Mucosa of rectum (tissue), 2 donors: ENCODE results near the gene MAP4K4.

Experiments
- H3K27ac ChIP-seq, 2 donors: one replicate each; pipeline ENCODE4 v1.7.0; 2013; ENCODE audit warnings: inconsistent platforms in 2 of 2, low read depth in 2 of 2, low read length in 2 of 2
- H3K27me3 ChIP-seq, 2 donors: one replicate each; pipeline ENCODE4 v1.7.0; 2013; ENCODE audit warnings: low read length in 2 of 2; ENCODE audit not compliant: control insufficient read depth in 2 of 2, insufficient read depth in 2 of 2
- H3K36me3 ChIP-seq, 2 donors: one replicate each; pipeline ENCODE4 v1.7.0; 2013; ENCODE audit warnings: low read length in 2 of 2; ENCODE audit not compliant: control insufficient read depth in 2 of 2, insufficient read depth in 2 of 2
- H3K4me1 ChIP-seq, 2 donors: one replicate each; pipeline ENCODE4 v1.7.0; 2013; ENCODE audit warnings: low read length in 2 of 2, mild to moderate bottlenecking in 1 of 2; ENCODE audit not compliant: control insufficient read depth in 2 of 2, insufficient read depth in 2 of 2
- H3K4me3 ChIP-seq, 2 donors: one replicate each; pipeline ENCODE4 v1.7.0; 2013; ENCODE audit warnings: low read length in 2 of 2
- H3K9ac ChIP-seq, 2 donors: one replicate each; pipeline ENCODE4 v1.7.0; 2013; ENCODE audit warnings: low read length in 2 of 2, low read depth in 1 of 2, mild to moderate bottlenecking in 1 of 2
- H3K9me3 ChIP-seq, 2 donors: one replicate each; pipeline ENCODE4 v1.7.0; 2013; ENCODE audit warnings: low read length in 2 of 2; ENCODE audit not compliant: control insufficient read depth in 2 of 2
- donor health status: healthy.
- donor health status: Normal muscosa, but diverticular disease.

MAP4K4 gene

DNA sequence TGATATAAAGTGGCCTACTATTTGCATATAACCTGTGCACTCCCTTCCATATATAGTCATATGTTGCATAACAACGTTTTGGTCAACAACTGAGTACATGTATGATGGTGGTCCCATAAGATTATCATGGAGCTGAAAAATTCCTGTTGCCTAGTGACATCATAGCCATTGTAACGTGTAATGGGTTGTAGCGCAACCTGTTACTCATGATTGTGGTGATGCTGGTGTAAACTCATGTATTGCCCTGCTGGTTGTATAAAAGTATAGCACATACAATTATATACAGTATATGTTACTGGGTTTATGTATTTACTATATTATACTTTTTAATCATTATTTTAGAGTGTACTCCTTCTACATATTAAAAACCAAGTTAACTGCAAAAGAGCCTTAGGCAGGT is 149.5 kb downstream of the MAP4K4 start:
- Histone ChIP-seq H3K9me3 (no peaks in the 10 kb centered on the region), H3K4me3 (no peak overlapping the region), H3K9ac (no peak overlapping the region), H3K27ac (no peak overlapping the region), H3K27me3 (no peaks in the 10 kb centered on the region), H3K4me1 (no peaks in the 10 kb centered on the region), H3K36me3 (peaks cover 9 to 27% of the 10 kb centered on the region in 2 donors)

DNA sequence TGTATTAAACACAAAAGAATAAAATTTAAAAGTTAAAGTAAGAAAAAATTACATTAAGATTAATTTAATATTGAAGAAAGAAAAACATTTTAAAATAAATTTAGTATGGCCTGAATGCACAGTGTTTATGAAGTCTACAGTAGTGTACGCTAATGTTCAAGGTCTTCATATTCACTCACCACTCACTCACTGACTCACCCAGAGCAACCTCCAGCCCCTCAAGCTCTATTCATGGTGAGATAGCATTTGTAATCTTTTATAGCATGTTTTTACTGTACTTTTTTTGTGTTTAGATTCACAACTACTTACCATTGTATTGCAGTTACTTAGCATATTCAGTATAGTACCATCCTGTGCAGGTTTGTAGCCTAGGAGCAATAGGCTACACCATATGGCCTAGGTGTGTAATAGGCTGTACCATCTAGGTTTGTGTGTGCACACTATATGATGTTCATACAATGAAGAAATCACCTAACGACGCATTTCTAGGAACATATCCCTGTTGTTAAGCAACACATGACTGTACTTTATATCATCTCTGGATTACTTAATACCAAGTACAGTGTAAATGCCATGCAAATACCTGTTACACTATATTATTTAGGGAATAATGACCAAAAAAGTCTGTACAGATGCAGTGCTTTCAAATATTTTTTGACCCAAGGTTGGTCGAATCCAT is 150.3 kb downstream of the MAP4K4 start:
- Histone ChIP-seq H3K27me3 (no peaks in the 10 kb centered on the region), H3K4me3 (no peak overlapping the region), H3K9ac (no peak overlapping the region), H3K27ac (no peak overlapping the region), H3K36me3 (peaks cover 9 to 20% of the 10 kb centered on the region in 2 donors), H3K4me1 (no peaks in the 10 kb centered on the region), H3K9me3 (no peaks in the 10 kb centered on the region)

DNA sequence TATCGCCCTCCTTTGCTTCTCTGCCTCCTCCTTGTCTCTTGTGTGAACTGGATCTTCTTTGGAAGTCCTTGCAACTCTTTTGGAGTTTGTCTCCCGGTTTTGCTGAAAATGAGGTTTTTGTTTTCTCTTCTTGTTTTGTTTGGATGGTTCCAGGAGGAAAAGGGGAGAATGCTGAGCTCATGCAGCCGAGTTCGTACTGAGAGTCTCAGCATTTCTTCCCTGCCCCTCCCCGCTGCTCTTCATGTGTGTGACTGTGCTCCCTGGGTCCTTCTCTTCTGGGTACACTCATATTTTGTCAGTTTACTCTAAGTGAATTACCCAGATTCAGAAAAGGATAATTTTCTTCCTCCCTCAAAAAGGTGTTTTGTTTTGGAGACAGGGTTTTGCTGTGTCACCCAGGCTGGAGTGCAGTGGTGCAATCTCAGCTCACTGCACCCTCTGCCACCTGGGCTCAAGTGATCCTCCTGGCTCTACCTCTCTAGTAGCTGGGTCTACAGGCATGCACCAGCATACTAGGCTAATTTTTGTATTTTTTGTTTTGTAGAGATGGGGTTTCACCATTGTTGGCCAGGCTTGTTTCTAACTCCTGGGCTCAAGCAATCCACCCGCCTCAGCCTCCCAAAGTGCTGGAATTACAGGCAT is 151.4 kb downstream of the MAP4K4 start:
- H3K4me1 ChIP-seq, result no peaks in the 10 kb centered on the region
- H3K9me3 ChIP-seq, result no peaks in the 10 kb centered on the region
- H3K9ac ChIP-seq, result no peak overlapping the region
- H3K36me3 ChIP-seq, result peaks cover 8 to 18% of the 10 kb centered on the region in 2 donors
- H3K27ac ChIP-seq, result no peak overlapping the region
- no peak overlapping the region for H3K4me3 ChIP-seq
- no peaks in the 10 kb centered on the region for H3K27me3 ChIP-seq

DNA sequence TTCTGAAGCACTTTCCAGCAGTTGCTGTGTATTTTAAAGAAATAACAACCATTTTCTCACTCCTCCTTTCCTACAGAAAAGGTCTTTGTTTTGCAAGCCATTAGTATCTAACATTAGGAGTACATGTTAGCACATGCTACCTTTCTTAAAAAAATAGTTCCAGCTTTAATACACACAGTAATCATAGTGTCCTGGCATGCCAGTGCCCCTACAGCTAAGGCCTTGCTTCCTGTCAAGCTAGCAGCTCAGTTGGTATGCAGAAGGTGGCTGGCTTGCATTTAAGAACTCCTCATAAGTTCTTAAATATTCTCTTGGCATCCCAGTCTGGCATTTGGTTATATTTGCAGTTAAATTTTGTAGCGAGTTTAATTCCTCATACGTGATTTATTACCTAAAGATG is 152.9 kb downstream of the MAP4K4 start:
- no peak overlapping the region for H3K4me3 ChIP-seq
- no peak overlapping the region for H3K9ac ChIP-seq
- H3K4me1 ChIP-seq, result peaks cover 3 to 8% of the 10 kb centered on the region in 2 donors
- H3K36me3 ChIP-seq, result peaks cover 0 to 4% of the 10 kb centered on the region in 2 donors
- H3K27ac ChIP-seq, result no peak overlapping the region
- no peaks in the 10 kb centered on the region for H3K27me3 ChIP-seq
- no peaks in the 10 kb centered on the region for H3K9me3 ChIP-seq

DNA sequence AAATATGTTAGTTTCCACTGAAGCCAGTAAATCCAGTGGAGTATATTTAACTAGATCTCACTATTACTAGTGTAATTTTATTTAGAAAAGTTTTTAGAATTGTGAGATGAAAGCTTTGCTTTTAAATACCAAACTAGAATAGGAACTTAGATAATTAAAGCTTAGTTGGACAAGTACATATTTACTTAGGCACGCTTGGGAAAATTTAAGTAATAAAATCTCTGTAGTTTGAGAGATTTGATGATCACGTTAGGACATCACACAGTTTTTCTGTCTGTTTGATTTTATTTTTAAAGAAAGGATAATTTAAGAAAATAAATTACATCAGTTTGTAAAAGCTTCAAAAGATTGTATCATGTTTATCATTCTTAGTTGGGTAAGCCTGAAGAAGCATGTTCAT is 153.5 kb downstream of the MAP4K4 start:
- Histone ChIP-seq H3K9me3 (no peaks in the 10 kb centered on the region), H3K27me3 (no peaks in the 10 kb centered on the region), H3K9ac (no peak overlapping the region), H3K4me3 (no peak overlapping the region), H3K4me1 (peaks cover 3 to 8% of the 10 kb centered on the region in 2 donors), H3K27ac (no peak overlapping the region), H3K36me3 (peaks cover 4 to 6% of the 10 kb centered on the region in 2 donors)

DNA sequence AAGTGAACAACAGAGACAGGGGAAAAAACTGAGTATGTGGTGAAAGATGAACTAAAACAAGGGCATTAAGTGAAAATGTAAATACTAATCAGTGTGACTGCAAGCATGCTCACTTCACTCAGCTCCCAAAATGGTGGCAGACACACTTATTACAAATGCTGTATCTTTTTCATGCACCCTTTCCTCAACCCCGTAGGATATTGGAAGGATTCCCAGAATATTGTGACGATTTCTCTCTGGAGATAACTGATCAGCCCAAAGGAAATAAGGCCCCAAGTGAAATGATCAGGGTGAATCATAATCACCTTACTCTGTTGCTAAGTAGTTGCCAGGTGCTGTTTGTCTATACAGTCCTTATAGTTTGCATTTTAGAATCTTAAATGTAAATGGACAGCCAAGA is 155.3 kb downstream of the MAP4K4 start:
- Histone ChIP-seq H3K9ac (no peak overlapping the region), H3K4me1 (peaks cover 3 to 8% of the 10 kb centered on the region in 2 donors), H3K9me3 (no peaks in the 10 kb centered on the region), H3K4me3 (no peak overlapping the region), H3K36me3 (peaks cover 6 to 7% of the 10 kb centered on the region in 2 donors), H3K27ac (no peak overlapping the region), H3K27me3 (no peaks in the 10 kb centered on the region)

DNA sequence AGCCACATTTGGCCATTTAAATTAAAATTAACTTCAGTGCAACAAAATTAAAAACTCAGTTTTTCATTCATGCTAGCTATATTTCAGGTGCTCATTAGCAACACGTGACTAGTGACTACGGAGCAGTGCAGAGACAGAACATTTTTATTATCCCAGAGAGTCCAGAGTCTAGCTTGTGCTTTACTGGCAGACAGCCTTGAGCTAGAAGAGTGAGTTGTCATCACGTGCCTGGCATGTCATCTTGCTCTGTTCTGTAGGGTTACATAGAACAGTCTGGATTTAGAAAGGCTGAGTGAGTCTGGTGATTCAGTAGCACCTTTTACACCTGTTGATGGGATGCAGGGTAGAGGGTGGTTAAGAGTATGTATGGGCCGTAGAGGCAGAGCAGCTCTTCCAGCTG is 157.4 kb downstream of the MAP4K4 start:
- H3K9me3 ChIP-seq, result no peaks in the 10 kb centered on the region
- peaks cover 3 to 8% of the 10 kb centered on the region in 2 donors for H3K4me1 ChIP-seq
- H3K9ac ChIP-seq, result no peak overlapping the region
- no peak overlapping the region for H3K4me3 ChIP-seq
- H3K36me3 ChIP-seq, result peaks cover 10 to 12% of the 10 kb centered on the region in 2 donors
- no peak overlapping the region for H3K27ac ChIP-seq
- no peaks in the 10 kb centered on the region for H3K27me3 ChIP-seq

DNA sequence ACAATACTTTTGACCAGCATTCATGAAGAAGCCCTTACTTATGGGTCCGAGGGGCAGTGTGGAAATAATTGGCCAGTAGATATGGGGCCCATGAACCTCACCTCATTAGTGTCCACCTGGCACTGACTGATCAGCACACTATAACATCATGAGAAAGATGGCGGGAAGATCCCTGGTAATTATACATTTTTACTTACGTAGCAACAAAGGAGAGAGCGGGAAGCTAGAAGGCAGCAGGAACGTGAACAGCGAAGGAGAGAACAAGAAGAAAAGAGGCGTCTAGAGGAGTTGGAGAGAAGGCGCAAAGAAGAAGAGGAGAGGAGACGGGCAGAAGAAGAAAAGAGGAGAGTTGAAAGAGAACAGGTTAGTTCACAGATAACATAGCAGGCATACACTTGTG is 158.3 kb downstream of the MAP4K4 start:
- Histone ChIP-seq H3K27ac (no peak overlapping the region), H3K9me3 (no peaks in the 10 kb centered on the region), H3K4me3 (no peak overlapping the region), H3K27me3 (no peaks in the 10 kb centered on the region), H3K36me3 (peaks cover 13 to 14% of the 10 kb centered on the region in 2 donors), H3K4me1 (peaks cover 3 to 8% of the 10 kb centered on the region in 2 donors), H3K9ac (no peak overlapping the region)

DNA sequence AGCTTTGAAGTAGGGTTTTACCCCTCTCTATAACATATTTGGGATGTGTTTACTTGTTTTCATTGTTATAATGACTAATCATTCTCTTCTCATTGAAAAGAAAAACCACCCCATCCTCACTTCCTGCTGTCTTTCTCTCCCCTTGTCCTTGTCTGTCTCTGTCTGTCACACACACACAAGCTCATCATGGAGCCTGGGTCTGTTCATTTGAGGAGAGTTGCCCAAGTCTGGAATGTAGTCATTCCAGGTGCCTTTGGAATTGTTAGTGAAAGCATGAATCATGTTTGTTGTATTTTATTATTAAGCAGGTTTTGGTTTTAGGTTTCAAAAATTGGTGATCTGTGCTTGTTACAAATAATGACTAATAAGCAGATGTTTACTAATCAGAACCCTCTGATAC is 160.7 kb downstream of the MAP4K4 start:
- no peak overlapping the region for H3K4me3 ChIP-seq
- H3K9me3 ChIP-seq, result no peaks in the 10 kb centered on the region
- no peak overlapping the region for H3K9ac ChIP-seq
- peaks cover 3 to 8% of the 10 kb centered on the region in 2 donors for H3K4me1 ChIP-seq
- no peaks in the 10 kb centered on the region for H3K27me3 ChIP-seq
- H3K27ac ChIP-seq, result no peak overlapping the region
- H3K36me3 ChIP-seq, result peaks cover 14 to 20% of the 10 kb centered on the region in 2 donors

DNA sequence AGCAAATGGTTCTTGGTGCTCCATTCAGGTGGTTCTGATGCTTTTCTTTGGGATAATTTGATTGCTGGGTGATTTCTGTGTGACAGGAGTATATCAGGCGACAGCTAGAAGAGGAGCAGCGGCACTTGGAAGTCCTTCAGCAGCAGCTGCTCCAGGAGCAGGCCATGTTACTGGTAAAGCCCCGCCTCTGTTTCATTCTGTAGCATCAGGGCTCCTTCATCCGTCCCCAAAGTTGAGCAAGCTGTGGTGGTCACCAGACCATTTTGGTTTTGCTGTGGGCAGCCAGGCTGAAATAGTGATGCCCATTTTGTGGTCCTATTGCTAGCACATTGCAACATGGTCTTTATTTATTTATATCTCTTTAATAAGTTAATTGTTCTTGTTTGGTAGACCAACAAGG is 161.4 kb downstream of the MAP4K4 start:
- peaks cover 3 to 8% of the 10 kb centered on the region in 2 donors for H3K4me1 ChIP-seq
- no peaks in the 10 kb centered on the region for H3K27me3 ChIP-seq
- H3K27ac ChIP-seq, result no peak overlapping the region
- H3K9ac ChIP-seq, result no peak overlapping the region
- no peaks in the 10 kb centered on the region for H3K9me3 ChIP-seq
- peaks cover 15 to 25% of the 10 kb centered on the region in 2 donors for H3K36me3 ChIP-seq
- no peak overlapping the region for H3K4me3 ChIP-seq
